GM19193 (cell line): ENCODE data around the gene FBXO17.

ENCODE experiments used
- POLR2A ChIP-seq: IDR thresholded peaks from 4 replicates; pipeline ENCODE4 v1.6.1; 2011; ENCODE audit not compliant: insufficient read depth, insufficient read length; ENCODE audit errors: extremely low read depth

The FBXO17 gene

GRCh38 chr19:38930776-38931520 is 44.6 kb downstream of the FBXO17 start, which contains the start of gene MRPS12:
MRPS12 (plus strand) TSS chr19:38930944; CDS start chr19:38931295, 351 bp downstream.
- peak; percentile 93 for TF ChIP-seq POLR2A

GRCh38 chr19:38929929-38930775 is 45.4 kb downstream of the FBXO17 start, which contains the start of gene SARS2:
SARS2 (minus strand) TSS chr19:38930763; CDS start chr19:38930736, 27 bp downstream.
- TF ChIP-seq POLR2A = no peak

- TF ChIP-seq POLR2A = no peak
Measured at GRCh38 chr19:38928391-38929001, 47.0 kb downstream of the FBXO17 start.

GRCh38 chr19:38924388-38924787 is 51.2 kb downstream of the FBXO17 start:
- TF ChIP-seq POLR2A = no peak

GRCh38 chr19:38922482-38922881 is 53.1 kb downstream of the FBXO17 start:
- TF ChIP-seq POLR2A = no peak

GRCh38 chr19:38921420-38922274 is 53.9 kb downstream of the FBXO17 start:
- no peak for TF ChIP-seq POLR2A

GRCh38 chr19:38920602-38921419 is 54.7 kb downstream of the FBXO17 start:
- TF ChIP-seq POLR2A = no peak

- TF ChIP-seq POLR2A = no peak
Measured at GRCh38 chr19:38919837-38920601, 55.5 kb downstream of the FBXO17 start.

GRCh38 chr19:38918526-38918925 is 57.0 kb downstream of the FBXO17 start:
- no peak for TF ChIP-seq POLR2A

- TF ChIP-seq POLR2A = no peak
Measured at GRCh38 chr19:38917921-38918491, 57.5 kb downstream of the FBXO17 start.

GRCh38 chr19:38917516-38917915 is 58.0 kb downstream of the FBXO17 start:
- TF ChIP-seq POLR2A = no peak

GRCh38 chr19:38915329-38916321 is 59.9 kb downstream of the FBXO17 start:
- TF ChIP-seq POLR2A = no peak

GRCh38 chr19:38913958-38914357 is 61.6 kb downstream of the FBXO17 start:
- no peak for TF ChIP-seq POLR2A
